IMR-90 (cell line): ENCODE results near the gene MYO9A. TPM values are rescaled to one million over a fixed set of nuclear protein-coding genes. Genes with fewer than 3 reads are reported as not detected.

Source experiments
- ATAC-seq: fragments of 200-7000 bp; cut with Tn5 transposase; 2 replicates; pipeline ENCODE4 v1.9.1; 2020; ENCODE audit warnings: low read depth, mild to moderate bottlenecking, moderate library complexity
- BruUV-seq: library from RNA; stranded (reverse); fragments of 400-500 nt; replicated peaks from 2 replicates; lab custom pipeline; 2021; lab: Mats Ljungman, UMichigan
- CTCF ChIA-PET: fragments of 300-600 bp; formaldehyde crosslinking; extraction: SDS; loops from one replicate; lab custom pipeline; 2021; ENCODE audit warnings: antibody characterized with exemption; lab: Yijun Ruan, JAX
- POLR2A ChIA-PET: fragments of 300-600 bp; sonication (Branson Sonifier 250); formaldehyde crosslinking; loops from one replicate; lab custom pipeline; 2022; ENCODE audit warnings: antibody characterized with exemption; ENCODE audit not compliant: unreplicated experiment; lab: Charles Lee
- DNase-seq: peaks from one replicate; pipeline ENCODE4 v3.0.0; 2013
- H2AFZ ChIP-seq: replicated peaks from 2 replicates; pipeline ENCODE3; 2013; ENCODE audit warnings: low read length, mild to moderate bottlenecking; ENCODE audit not compliant: poor library complexity
- H2AK5ac ChIP-seq: 2 replicates; pipeline ENCODE4 v1.6.1; 2013; ENCODE audit warnings: low read depth, low read length, inconsistent platforms
- H2AK9ac ChIP-seq: replicated peaks from 2 replicates; pipeline ENCODE3; 2013; ENCODE audit warnings: mild to moderate bottlenecking, low read depth, low read length, moderate library complexity; ENCODE audit not compliant: poor library complexity
- H2BK120ac ChIP-seq: 2 replicates; pipeline ENCODE4 v1.6.1; 2013; ENCODE audit warnings: low read depth, low read length, inconsistent platforms
- H2BK15ac ChIP-seq: 3 replicates; pipeline ENCODE4 v1.6.1; 2013; ENCODE audit warnings: low read depth, low read length, inconsistent platforms
- H2BK20ac ChIP-seq: 2 replicates; pipeline ENCODE4 v1.6.1; 2013; ENCODE audit warnings: low read depth, mild to moderate bottlenecking, inconsistent platforms, low read length, moderate library complexity
- H2BK5ac ChIP-seq: 2 replicates; pipeline ENCODE4 v1.6.1; 2013; ENCODE audit warnings: mild to moderate bottlenecking, low read depth, low read length, inconsistent platforms; ENCODE audit not compliant: poor library complexity, severe bottlenecking
- H3K14ac ChIP-seq: replicated peaks from 2 replicates; pipeline ENCODE4 v1.6.1; 2013; ENCODE audit warnings: low read depth, low read length, inconsistent platforms
- H3K18ac ChIP-seq: 2 replicates; pipeline ENCODE4 v1.6.1; 2013; ENCODE audit warnings: low read depth, low read length, control low read depth
- H3K23ac ChIP-seq: 2 replicates; pipeline ENCODE4 v1.6.1; 2013; ENCODE audit warnings: low read depth, low read length, inconsistent platforms
- H3K27ac ChIP-seq: 2 replicates; pipeline ENCODE4 v1.5.1; 2013; ENCODE audit warnings: mild to moderate bottlenecking, control low read depth, low read length; ENCODE audit not compliant: insufficient read depth
- H3K27me3 ChIP-seq: 2 replicates; pipeline ENCODE4 v1.6.1; 2013; ENCODE audit warnings: low read length; ENCODE audit not compliant: control insufficient read depth, insufficient read depth
- H3K36me3 ChIP-seq: 2 replicates; pipeline ENCODE4 v1.6.1; 2013; ENCODE audit warnings: low read length, mixed read lengths; ENCODE audit not compliant: control insufficient read depth, insufficient read depth
- H3K4ac ChIP-seq: 2 replicates; pipeline ENCODE4 v1.6.1; 2013; ENCODE audit warnings: low read depth, low read length, inconsistent platforms
- H3K4me1 ChIP-seq: 2 replicates; pipeline ENCODE4 v1.6.1; 2013; ENCODE audit warnings: low read length, mixed read lengths; ENCODE audit not compliant: control insufficient read depth, insufficient read depth
- H3K4me2 ChIP-seq: 2 replicates; pipeline ENCODE4 v1.6.1; 2013; ENCODE audit warnings: low read depth, mild to moderate bottlenecking, control low read depth, low read length, moderate library complexity
- H3K4me3 ChIP-seq: 2 replicates; pipeline ENCODE4 v1.5.1; 2013; ENCODE audit warnings: low read depth, mild to moderate bottlenecking, control low read depth, low read length, moderate library complexity; ENCODE audit not compliant: insufficient read depth
- H3K56ac ChIP-seq: 2 replicates; pipeline ENCODE4 v1.6.1; 2013; ENCODE audit warnings: low read length, inconsistent platforms; ENCODE audit not compliant: insufficient read depth; ENCODE audit errors: extremely low read depth
- H3K79me1 ChIP-seq, 2 experiments: 2 replicates each; pipeline ENCODE4 v1.6.1; 2013; ENCODE audit warnings: low read length in 2 of 2, inconsistent platforms in 1 of 2, low read depth in 1 of 2
- H3K9ac ChIP-seq: 2 replicates; pipeline ENCODE4 v1.6.1; 2013; ENCODE audit warnings: low read depth, low read length, control low read depth
- H3K9me1 ChIP-seq: 2 replicates; pipeline ENCODE4 v1.6.1; 2013; ENCODE audit warnings: low read length, inconsistent platforms; ENCODE audit not compliant: insufficient read depth
- H3K9me3 ChIP-seq: 2 replicates; pipeline ENCODE4 v1.6.1; 2013; ENCODE audit warnings: low read length; ENCODE audit not compliant: control insufficient read depth, insufficient read depth
- H4K20me1 ChIP-seq: 2 replicates; pipeline ENCODE4 v1.6.1; 2013; ENCODE audit warnings: low read length, inconsistent platforms; ENCODE audit not compliant: insufficient read depth
- H4K5ac ChIP-seq: 2 replicates; pipeline ENCODE4 v1.6.1; 2013; ENCODE audit warnings: mild to moderate bottlenecking, low read depth, low read length, control low read depth
- H4K8ac ChIP-seq, 2 experiments: 2 replicates each; pipeline ENCODE4 v1.6.1; 2013; ENCODE audit warnings: low read depth in 2 of 2, low read length in 2 of 2, control low read depth in 1 of 2, inconsistent platforms in 1 of 2
- H4K91ac ChIP-seq: 2 replicates; pipeline ENCODE4 v1.6.1; 2013; ENCODE audit warnings: low read depth, low read length, inconsistent platforms; ENCODE audit not compliant: insufficient read depth
- BHLHE40 ChIP-seq: fragments of 150-350 bp; IDR thresholded peaks from 2 replicates; pipeline ENCODE4 v1.6.1; 2016; ENCODE audit warnings: mild to moderate bottlenecking, low read depth, low read length
- CEBPB ChIP-seq: IDR thresholded peaks from 2 replicates; pipeline ENCODE4 v1.6.1; 2012; ENCODE audit warnings: low read depth, low read length, improper control_type of control experiment
- CHD1 ChIP-seq: IDR thresholded peaks from 2 replicates; pipeline ENCODE4 v1.6.1; 2012; ENCODE audit warnings: low read depth, low read length, improper control_type of control experiment
- FOS ChIP-seq: fragments of 150-350 bp; IDR thresholded peaks from 2 replicates; pipeline ENCODE4 v1.6.1; 2016; ENCODE audit warnings: low read depth, low read length
- MAFK ChIP-seq: IDR thresholded peaks from 2 replicates; pipeline ENCODE4 v1.6.1; 2012; ENCODE audit warnings: low read depth, low read length, improper control_type of control experiment
- MAZ ChIP-seq: IDR thresholded peaks from 2 replicates; pipeline ENCODE4 v1.6.1; 2012; ENCODE audit warnings: low read depth, mild to moderate bottlenecking, low read length, improper control_type of control experiment, moderate library complexity, borderline replicate concordance
- MXI1 ChIP-seq: IDR thresholded peaks from 2 replicates; pipeline ENCODE4 v1.6.1; 2012; ENCODE audit warnings: low read depth, mild to moderate bottlenecking, low read length, moderate library complexity, borderline replicate concordance
- NFE2L2 ChIP-seq: fragments of 150-350 bp; IDR thresholded peaks from 2 replicates; pipeline ENCODE4 v1.6.1; 2016; ENCODE audit warnings: low read depth, mild to moderate bottlenecking, low read length
- POLR2A ChIP-seq: IDR thresholded peaks from 2 replicates; pipeline ENCODE4 v1.6.1; 2012; ENCODE audit warnings: mild to moderate bottlenecking, low read depth, low read length
- RAD21 ChIP-seq: IDR thresholded peaks from 2 replicates; pipeline ENCODE4 v1.6.1; 2012; ENCODE audit warnings: low read length, improper control_type of control experiment
- RCOR1 ChIP-seq: IDR thresholded peaks from 2 replicates; pipeline ENCODE4 v1.6.1; 2012; ENCODE audit warnings: mild to moderate bottlenecking, low read length, improper control_type of control experiment; ENCODE audit not compliant: insufficient replicate concordance
- RFX5 ChIP-seq: IDR thresholded peaks from 2 replicates; pipeline ENCODE4 v1.8.0; 2012; ENCODE audit warnings: low read depth, mild to moderate bottlenecking, low read length, moderate library complexity
- SMC3 ChIP-seq: fragments of 150-350 bp; IDR thresholded peaks from 2 replicates; pipeline ENCODE4 v1.6.1; 2016; ENCODE audit warnings: low read depth, mild to moderate bottlenecking, antibody characterized with exemption, low read length, moderate library complexity
- USF2 ChIP-seq: fragments of 150-350 bp; IDR thresholded peaks from 2 replicates; pipeline ENCODE4 v1.6.1; 2017; ENCODE audit warnings: mild to moderate bottlenecking, antibody characterized with exemption, low read length, low read depth
- WGBS, 2 experiments: methylation state at CpG; one replicate each; pipeline versions ENCODE4 v1.1.5 to v1.1.7; 2013; ENCODE audit warnings: missing lambda C conversion rate in 2 of 2; ENCODE audit not compliant: insufficient read length in 1 of 2; ENCODE audit errors: extremely low coverage in 2 of 2; 5-methylcytosine and 5-hydroxymethylcytosine counted together
- dilution Hi-C: fragments of 300-500 bp; cut with HindIII; formaldehyde crosslinking; loops from one replicate; pipeline ENCODE4 v1.14.3; 2018; ENCODE audit warnings: low sequenced_read_pairs; ENCODE audit not compliant: unreplicated experiment
- in situ Hi-C: fragments of 300-500 bp; cut with MboI; formaldehyde crosslinking; loops from 3 replicates; pipeline ENCODE4 v1.14.3; 2019; ENCODE audit warnings: low sequenced_read_pairs, inconsistent platforms, mixed read lengths
- intact Hi-C: fragments of 100-400 bp; cut with micrococcal nuclease; formaldehyde crosslinking; loops from 2 replicates; pipeline ENCODE4 v1.10.0; 2022
- polyA plus RNA-seq, 3 experiments: library from polyadenylated mRNA; depleted of rRNA; stranded (reverse); fragments of >200 nt; gene quantifications; 2 replicates each; pipeline ENCODE4 v1.2.3, GENCODE V29; 2012; ENCODE audit warnings: low replicate concordance in 1 of 3
- total RNA-seq: library from RNA; depleted of rRNA; stranded (reverse); fragments of >200 nt; gene quantifications from 2 replicates; pipeline ENCODE4 v1.2.3, GENCODE V29; 2012
- TF ChIP-seq, protein P1 (sequence below): fragments of 150-350 bp; IDR thresholded peaks from 2 replicates; pipeline ENCODE4 v1.6.1; 2016; ENCODE audit warnings: low read depth, mild to moderate bottlenecking, low read length, moderate library complexity, borderline replicate concordance
- TF ChIP-seq, protein P2 (sequence below): conservative IDR thresholded peaks from 2 replicates; pipeline ENCODE4 v1.5.1; 2012; ENCODE audit warnings: mild to moderate bottlenecking, low read depth, low read length, improper control_type of control experiment

The MYO9A gene
- total and polyA plus RNA-seq, 2 of the 4 experiments (the other 2 are of a cell fraction) = 6.0 to 49.5 TPM

DNA sequence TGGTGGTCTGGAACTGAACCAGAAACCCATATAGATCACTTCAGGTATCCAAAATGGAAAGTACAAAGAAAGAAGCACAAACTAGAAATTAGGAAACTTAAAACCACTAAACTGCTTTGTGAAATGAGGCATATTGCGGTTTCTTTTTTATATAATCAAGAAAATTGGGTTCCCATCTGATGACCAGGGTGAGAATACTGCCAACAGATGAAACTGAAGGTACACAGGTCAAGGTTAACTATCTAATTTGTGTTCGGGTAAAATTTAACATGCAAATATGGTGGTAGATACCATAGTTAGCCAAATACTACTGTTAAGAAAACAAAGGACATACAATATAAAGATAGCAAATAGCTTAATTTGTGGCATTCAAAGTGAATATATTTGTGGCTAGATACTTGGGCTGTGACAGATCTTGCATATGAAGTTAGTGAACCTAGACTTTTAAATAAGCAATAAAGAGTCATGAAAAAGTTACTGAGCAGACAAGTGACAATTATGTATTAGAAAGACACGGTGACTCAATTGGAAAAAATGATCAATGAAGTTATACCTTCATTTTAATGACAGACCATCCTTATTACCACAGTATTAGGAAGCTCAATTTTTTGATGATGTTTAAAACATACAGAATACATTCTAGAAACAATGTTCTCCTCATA is 180.2 kb downstream of the MYO9A start:
- Histone ChIP-seq H3K4me2 (no peak overlapping the region), H3K4me1 (no peaks in the 10 kb centered on the region), H2AFZ (no peak overlapping the region), H3K27ac (no peak overlapping the region), H4K8ac (no peak overlapping the region), H2BK5ac (no peak overlapping the region), H2BK120ac (no peak overlapping the region), H3K4ac (no peak overlapping the region), H2AK5ac (no peak overlapping the region), H3K4me3 (no peak overlapping the region), H2BK15ac (no peak overlapping the region), H4K20me1 (no peaks in the 10 kb centered on the region), H4K91ac (no peak overlapping the region), H2AK9ac (no peak overlapping the region), H3K23ac (no peak overlapping the region), H3K9ac (no peak overlapping the region), H3K9me3 (no peaks in the 10 kb centered on the region), H2BK20ac (no peak overlapping the region), H3K56ac (no peak overlapping the region), H3K36me3 (no peaks in the 10 kb centered on the region), H3K9me1 (no peaks in the 10 kb centered on the region), H3K27me3 (no peaks in the 10 kb centered on the region), H3K18ac (no peak overlapping the region), H4K5ac (no peak overlapping the region), H3K14ac (no peak overlapping the region), H3K79me1 (no peaks in the 10 kb centered on the region)
- DNase-seq (no peak), ATAC-seq (no peak)
- dilution Hi-C loops = no loop called here
- no TSS peak for BruUV-seq
- intact Hi-C loops = no loop called here
- ChIA-PET POLR2A (no interaction called here), CTCF (interaction anchor here (0.6 kb wide), 1 partner anchor 12 kb away, joined by 3 read pairs; no protein-coding TSS in a partner anchor)
- no CpG with 5 or more reads among the region's 3 CpGs for WGBS, 2 experiments
- TF ChIP-seq SMC3 = no peak
- no peak for TF ChIP-seq MAFK
- no peak for TF ChIP-seq RAD21
- no peak for TF ChIP-seq USF2
- no peak for TF ChIP-seq MAZ
- TF ChIP-seq, protein P1, sequence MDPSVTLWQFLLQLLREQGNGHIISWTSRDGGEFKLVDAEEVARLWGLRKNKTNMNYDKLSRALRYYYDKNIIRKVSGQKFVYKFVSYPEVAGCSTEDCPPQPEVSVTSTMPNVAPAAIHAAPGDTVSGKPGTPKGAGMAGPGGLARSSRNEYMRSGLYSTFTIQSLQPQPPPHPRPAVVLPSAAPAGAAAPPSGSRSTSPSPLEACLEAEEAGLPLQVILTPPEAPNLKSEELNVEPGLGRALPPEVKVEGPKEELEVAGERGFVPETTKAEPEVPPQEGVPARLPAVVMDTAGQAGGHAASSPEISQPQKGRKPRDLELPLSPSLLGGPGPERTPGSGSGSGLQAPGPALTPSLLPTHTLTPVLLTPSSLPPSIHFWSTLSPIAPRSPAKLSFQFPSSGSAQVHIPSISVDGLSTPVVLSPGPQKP = no peak
- TF ChIP-seq, protein P2, sequence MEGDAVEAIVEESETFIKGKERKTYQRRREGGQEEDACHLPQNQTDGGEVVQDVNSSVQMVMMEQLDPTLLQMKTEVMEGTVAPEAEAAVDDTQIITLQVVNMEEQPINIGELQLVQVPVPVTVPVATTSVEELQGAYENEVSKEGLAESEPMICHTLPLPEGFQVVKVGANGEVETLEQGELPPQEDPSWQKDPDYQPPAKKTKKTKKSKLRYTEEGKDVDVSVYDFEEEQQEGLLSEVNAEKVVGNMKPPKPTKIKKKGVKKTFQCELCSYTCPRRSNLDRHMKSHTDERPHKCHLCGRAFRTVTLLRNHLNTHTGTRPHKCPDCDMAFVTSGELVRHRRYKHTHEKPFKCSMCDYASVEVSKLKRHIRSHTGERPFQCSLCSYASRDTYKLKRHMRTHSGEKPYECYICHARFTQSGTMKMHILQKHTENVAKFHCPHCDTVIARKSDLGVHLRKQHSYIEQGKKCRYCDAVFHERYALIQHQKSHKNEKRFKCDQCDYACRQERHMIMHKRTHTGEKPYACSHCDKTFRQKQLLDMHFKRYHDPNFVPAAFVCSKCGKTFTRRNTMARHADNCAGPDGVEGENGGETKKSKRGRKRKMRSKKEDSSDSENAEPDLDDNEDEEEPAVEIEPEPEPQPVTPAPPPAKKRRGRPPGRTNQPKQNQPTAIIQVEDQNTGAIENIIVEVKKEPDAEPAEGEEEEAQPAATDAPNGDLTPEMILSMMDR = no peak
- TF ChIP-seq POLR2A = no peak
- no peak for TF ChIP-seq RCOR1
- TF ChIP-seq BHLHE40 = no peak
- TF ChIP-seq CEBPB = no peak
- TF ChIP-seq RFX5 = no peak
- TF ChIP-seq MXI1 = no peak
- no peak for TF ChIP-seq NFE2L2
- no peak for TF ChIP-seq FOS
- TF ChIP-seq CHD1 = no peak
- in situ Hi-C loops = no loop called here
